Fibroblast of skin of scalp (primary cell): Measurements from ENCODE around the gene RAPGEF4.
A peak's percentile ranks its signal among the peaks of the same experiment; 100 is the strongest.

Experiments
- DNase-seq: peaks from one replicate; pipeline ENCODE4 v3.0.0-alpha.2; 2013

Gene RAPGEF4

DNA sequence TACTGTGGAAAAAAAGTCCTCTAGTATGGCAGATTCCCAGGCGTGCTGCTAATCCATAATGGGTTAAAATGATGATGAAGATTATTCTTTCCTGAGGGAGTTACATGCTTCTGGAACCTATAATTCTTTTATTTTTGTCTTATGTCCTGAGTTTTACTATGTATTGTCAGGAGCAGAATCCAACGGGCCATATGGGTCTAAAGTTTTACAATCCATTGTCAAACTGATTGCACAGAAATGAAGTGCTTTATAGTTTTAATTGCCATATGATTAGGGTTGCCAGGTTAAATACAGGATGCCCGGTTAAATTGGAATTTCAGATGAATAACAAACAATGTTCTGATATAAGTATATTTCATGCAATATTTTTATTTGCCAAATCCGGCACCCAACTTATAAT lies 239.1 kb downstream of the RAPGEF4 start:
- no peak for DNase-seq

DNA sequence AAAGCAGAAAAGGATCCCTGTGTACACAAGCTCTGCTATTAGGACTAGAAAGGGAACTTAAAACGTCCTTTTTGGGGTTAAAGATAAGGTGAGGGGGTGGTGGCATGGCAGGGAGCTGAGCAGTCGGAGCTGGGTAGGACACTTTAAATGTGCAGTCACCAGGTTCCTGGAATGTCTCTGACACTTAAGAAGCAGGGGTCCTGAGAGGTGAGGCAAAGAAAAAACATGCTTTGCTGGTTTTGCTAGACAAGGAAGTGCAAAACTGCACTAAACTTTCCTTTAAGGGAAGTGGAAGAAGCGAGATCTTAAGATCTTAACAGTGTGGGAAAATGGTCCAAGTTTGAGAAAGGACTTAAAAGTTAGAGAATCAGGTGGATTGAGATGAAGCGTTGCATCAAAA lies 240.5 kb downstream of the RAPGEF4 start:
- DNase-seq: no peak

DNA sequence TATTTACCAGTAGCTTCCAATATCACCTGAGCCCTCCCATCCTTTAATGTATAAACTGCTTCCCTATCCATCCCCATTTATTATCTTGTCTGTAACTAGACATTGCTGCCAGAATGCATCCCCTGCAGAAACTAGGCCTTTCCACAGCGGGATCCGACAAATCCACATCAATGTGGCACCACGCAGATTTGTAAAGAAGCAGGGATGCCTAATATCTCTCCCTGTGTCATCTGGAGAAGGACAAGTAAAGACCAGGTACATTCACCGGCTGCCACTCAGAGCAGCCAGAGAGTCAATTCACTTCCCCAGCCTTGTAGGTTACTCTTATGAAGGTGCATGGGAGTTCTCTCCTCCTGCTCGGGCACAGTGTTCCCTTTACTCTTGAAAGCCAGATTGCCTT lies 241.2 kb downstream of the RAPGEF4 start:
- DNase-seq: no peak

DNA sequence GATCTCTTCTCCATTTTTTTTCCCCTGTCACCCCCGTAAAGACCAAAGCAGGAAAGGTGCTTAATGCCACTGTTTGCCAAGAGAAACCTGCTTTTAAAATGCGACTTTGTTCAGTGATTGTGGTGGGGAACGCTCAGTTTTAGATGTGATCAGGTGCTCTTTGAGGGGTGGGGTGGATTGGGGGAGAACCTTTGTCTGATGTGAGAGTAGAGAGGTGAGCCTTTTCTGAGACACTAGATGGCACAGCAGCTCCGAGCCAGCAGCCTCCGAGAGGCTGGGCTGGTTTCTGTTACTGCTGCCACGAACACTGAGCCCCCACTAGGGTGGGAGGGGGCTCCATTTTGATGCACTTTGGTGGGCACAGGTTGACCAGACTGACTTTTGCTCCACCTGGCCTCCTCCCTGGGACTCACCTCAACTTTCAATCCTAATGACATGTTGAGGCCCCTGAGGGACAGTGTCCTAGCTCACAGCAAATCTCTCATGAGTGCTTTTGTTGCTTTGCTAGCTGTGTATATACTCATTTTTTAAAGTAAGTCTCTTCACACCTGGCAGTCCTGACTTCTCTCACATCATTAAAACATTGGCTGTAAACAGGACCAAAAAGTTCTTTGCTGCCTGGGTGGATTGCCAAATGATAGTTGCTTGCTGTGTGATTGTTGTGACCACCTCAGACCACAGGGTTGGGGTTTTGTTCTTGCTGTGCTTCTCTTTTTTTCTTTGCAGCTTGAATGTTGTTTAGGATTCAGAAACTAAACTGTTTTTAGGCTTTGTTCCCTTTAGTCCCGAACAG lies 241.8 kb downstream of the RAPGEF4 start:
- DNase-seq: no peak

DNA sequence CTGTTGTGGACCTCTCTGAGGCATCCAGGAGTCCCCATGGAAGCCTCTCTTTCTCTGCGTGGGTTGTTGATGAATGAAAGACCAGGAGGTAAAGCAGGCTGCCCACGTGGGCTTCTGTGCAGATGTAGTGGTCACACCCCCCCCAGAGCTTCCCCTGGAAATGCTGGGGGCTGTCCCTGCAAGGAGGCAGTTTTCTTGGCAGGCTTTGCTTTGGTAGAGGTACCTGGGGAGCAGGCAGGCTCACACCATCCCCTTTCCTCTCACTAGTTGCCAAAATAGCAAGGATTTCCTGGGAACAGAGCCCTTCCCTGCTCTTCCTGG lies 242.4 kb downstream of the RAPGEF4 start:
- DNase-seq: no peak

DNA sequence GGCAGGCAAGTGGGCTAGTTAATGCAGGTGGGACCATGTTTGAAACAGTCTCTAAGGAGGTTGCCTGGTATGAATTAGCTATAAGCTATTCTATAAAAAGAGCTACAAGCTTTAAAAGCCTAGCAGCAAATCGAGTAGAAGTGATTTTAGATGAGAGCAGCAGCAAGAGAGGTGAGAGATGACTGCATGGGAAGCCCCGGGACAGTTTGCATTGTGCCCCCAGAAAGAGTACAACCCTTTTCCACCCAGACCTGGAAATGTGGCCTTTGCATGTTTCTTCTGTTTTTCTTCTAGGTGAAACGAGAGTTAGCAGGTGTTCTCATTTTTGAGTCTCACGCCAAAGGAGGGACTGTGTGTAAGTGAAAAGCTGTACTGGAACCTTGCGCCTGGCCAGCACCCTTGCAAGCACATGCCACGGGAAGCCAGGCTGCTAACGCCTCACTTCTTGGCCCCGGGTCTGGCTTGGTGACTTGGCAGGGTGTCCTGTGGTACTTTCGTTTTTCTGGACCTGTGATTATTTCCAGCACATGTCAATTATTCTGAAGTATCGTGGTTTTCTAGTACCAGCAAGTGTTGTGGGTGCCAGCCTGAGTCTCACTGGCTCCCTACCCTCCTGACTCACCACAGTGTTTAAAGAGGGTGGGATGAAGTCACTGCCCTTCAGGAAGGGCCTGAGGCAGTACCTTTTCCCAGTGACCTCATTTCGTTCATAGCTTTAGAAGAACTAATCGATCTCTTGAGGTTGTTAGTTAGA lies 249.7 kb downstream of the RAPGEF4 start:
- no peak for DNase-seq

DNA sequence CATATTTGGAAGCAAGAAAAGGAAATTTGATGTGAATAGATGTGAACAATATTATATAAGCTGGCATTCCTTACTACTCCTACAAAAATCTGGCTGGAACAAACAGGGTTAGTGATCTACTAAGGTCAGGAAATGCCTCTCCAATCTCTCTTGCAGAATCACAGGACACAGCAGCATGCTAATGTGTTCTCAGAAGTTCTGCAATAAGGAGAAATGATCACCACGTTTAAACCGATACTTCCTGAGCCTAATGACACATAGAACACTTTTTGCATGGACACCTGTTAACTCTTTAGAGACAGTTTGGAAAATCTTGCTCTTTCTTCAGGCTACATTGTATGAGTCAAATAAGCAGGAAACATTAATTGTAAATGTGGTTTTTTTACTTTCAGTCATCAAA lies 250.4 kb downstream of the RAPGEF4 start:
- DNase-seq: no peak

DNA sequence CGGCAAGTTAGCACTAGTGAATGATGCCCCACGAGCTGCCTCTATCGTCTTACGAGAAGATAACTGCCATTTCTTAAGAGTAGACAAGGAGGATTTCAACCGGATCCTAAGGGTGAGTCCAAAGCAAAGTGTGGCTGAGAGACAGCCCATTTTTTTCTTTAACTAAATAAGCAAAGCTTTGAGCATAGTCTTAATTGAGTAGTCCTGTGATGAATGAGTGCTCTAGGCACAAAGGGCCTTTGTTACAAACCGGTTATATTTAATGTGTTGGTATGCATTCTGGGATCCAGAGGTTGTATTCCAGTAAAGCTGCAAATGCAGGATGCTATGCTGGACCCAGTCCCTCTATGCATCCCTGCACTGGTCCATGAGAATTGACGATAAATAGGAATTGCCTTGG lies 253.1 kb downstream of the RAPGEF4 start:
- no peak for DNase-seq

DNA sequence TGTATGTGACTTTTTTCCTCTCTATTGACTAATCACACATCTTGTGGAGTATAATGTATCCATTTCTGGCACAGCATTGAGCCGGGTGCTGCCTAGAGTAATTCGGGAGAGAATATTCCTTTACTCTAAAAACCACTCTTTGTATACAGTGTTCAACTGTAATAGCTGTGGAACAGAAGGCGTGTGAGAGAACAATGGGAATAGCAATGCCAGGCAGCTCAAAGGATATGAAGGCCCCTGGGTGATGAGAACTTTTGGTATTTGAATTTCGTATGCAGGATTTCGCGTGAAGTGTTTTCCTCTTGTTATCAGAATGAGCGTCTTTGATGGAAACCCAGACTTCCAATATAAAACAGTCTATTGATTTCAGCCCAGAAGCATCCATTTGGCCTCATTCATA lies 255.4 kb downstream of the RAPGEF4 start:
- no peak for DNase-seq

DNA sequence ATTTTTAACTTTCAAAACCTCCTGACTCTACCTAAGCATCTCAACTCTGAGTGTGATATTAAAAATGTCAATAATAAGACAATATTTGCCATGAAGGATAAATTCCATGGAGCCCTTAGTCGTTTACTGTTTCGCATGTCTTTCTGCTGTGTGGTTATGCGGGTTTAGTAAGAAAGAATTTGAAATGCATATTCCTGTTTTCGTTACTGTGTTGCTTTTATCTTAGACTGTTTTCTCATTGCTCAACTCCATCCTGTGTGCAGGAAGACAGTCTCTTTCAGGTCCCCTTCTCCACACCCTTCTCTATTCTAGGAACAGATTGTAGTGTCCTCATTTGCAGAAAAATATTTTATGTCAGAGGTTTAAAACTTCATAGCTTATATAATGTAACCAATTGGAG lies 257.5 kb downstream of the RAPGEF4 start:
- DNase-seq: no peak

DNA sequence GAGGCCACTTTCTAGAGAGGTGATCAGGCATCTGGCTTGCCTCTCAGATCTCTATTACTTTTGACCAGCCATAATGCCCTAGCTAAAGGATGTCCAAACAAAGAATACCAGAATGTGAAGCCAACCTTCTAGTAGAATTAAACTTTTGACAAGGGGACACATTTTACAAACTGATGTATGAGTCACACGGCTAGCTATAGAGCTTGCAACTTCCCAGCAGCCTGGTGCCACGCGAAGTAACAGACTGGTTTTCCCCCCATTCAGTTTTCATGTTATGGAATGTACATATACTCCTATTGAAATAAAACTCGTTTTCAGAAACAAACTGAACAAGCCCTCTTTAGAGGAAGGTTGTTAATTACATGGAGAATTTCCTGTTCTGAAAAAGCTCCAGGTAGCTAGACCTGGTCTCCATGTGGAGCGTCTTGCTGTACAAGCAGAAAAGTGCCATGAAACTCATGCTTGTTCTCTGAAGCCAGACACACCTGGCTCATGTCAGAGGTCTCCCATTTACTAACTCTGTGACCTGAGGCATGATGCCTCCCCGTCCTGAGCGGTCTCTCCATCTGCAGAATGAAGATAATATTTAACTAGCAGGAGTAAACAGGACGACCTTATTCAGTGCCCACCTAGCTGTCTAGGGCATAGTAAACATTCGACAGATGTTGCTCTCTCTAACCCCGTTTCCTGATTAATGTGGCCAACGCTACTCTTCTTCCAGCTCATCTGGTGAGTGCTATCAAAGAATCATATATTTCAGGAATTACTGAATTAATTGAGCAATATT lies 258.5 kb downstream of the RAPGEF4 start:
- peak; percentile 31 for DNase-seq

DNA sequence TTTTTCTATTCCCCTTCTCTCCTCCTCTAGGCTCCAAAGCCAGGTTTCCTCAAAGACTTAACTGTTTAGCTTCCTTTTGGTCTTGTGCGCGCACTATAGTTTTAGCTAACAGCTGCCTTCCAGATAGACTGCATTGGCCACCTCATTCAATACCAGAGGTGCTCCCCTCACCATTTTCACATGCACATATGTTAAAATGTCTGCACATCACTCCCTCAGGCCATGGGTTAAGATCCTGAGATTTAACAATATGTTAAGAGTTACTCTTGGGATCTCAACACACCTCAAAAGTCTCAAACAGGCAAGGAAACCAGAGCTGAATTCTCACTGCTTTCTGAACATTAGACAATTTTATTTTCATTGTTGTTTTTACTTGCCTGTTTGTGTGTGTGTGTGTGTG lies 259.2 kb downstream of the RAPGEF4 start:
- DNase-seq: no peak

DNA sequence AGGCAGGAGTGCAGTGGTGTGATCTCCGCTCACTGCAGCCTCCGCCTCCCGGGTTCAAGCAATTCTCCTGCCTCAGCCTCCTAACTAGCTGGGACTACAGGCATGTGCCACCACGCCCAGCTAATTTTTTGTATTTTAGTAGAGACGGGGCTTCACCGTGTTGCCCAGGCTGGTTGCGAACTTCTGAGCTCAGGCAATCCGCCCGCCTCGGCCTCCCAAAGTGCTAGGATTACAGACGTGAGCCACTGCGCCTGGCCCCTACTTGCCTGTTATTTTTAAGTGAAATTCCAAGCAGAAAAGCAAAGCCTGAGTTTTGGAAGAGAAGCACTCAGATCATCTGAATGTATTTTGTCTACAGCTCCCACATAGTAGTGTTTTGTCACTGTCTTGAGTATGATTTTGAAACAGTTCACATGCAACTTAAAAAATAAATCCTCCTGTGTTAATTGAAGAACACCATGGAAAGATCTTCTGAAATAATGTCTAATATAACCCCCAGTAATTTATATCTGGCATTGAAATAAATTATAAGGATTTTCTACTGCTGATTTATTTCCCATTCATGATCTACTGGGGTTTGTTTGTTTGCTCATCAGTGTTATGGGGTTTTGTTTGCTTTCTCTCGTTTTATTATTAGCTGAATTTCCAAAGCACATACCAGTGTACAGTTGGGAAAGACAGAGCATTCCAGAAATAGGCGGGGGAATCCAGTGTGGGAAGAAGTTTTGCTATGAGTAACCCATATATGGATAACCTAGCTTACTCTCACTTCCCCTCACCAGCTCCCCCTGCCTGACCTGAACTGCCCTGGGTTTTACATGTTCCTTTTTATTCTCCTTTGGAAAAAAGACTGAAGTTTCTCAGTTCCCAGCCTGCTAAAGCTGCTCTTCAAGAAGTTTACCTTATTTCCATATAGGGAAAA lies 259.9 kb downstream of the RAPGEF4 start:
- DNase-seq: peak; percentile 97

DNA sequence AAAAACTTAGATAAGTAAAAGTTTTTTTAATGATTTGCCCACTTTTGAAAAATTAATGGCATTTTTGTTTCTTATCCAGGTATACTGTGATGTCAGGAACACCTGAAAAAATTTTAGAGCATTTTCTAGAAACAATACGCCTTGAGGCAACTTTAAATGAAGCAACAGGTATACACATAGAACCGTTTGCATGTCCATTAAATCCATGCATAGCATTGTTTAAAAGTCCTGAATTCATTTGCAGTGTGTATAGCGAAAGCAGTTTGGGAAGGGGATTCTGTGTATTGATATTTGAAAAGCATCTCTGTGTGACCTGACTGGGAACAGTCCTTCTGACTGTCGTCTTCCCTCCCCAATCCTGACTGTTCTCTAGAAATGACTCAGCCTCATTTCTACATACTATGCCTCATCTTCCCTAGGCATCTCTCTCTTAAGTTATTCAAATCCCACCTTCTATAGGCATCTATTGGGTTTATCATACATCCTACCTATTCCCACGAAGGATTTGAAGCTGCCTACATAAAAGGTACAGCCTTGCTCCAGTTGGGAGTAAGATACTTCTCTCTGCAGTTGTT lies 260.8 kb downstream of the RAPGEF4 start:
- DNase-seq: peak; percentile 49

DNA sequence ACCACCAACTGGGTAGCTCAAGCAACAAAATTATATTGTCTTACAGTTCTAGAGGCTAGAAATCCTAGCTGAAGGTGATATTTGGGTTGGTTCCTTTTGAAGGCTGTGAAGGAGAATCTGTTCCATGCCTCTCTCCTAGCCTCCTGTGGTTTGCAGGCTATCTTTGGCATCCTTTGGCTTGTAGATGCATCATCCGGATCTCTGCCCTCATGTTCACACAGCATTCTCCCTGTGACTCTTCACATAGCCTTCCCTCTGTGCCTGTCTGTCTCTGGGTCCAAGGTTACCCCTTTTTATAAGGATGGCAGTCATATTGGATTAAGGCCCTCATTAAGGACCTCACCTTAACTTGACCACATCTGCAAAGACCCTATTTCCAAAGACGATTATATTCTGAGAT lies 261.4 kb downstream of the RAPGEF4 start:
- DNase-seq: peak; percentile 32

DNA sequence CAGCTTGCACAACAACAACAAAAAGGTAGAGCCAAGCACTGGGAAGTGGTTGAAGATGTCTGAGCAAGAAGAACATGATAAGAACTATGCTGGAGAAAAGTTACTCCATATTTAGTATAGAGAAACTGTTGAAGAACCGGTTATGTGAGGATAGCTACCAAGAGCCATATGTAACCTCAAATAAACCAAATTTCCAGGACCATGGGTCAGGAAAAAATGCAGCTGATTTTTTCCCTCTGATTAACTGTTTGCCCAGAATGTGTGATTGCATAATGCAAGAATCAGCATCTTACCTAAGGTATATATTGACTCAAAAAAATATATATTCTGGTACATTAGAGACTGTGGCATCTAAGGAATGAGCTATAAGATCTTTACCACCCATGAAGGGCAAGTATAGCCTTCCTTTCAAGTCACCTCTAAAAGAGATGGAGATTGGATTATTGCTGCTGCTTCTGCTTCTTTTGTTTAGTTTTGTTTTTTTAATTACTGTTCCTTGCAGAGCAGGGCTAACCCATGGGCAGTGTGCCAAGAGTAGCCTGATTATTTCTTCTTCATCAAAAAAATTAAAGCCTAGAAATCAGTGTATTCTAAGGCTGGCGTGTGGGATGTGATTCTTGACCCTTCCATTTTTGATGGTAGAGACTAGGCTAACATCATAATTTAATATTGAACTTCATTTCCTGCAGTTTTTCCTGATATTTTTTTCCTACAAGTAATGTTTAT lies 263.1 kb downstream of the RAPGEF4 start:
- peak; percentile 44 for DNase-seq

DNA sequence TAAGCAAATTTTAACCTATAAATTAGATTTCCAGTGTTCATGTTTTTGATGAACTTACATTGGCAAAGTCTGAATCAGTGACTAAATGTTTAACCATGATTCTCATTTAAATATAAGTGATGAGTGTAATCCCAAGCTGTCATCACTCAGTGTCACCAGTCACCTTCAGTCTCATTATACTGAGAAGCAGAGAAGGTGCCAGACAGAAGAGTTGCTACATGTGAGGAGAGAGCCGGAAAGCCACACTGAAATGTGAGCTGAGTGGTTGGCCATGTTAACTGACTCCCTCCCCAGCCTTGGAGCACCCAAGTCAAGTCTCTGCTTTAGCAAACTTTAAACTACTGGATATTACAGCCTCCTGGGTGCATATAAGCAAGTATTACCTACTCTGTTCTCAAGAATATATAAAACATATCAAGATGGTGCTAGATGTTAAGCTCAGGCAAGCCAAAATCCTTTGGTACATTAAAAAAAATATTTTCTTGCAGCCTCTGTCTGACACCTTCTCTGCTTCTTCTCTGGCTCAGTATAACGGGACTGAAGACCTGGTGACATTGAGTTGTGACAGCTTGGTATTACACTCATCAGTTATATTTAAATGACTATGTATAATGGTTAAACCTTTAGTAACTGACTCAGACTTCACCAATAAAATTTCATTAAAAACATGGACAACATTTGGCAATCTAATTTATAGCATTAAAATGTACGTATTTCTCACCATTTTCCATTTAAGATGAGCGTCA lies 264.2 kb downstream of the RAPGEF4 start:
- DNase-seq: peak; percentile 42

DNA sequence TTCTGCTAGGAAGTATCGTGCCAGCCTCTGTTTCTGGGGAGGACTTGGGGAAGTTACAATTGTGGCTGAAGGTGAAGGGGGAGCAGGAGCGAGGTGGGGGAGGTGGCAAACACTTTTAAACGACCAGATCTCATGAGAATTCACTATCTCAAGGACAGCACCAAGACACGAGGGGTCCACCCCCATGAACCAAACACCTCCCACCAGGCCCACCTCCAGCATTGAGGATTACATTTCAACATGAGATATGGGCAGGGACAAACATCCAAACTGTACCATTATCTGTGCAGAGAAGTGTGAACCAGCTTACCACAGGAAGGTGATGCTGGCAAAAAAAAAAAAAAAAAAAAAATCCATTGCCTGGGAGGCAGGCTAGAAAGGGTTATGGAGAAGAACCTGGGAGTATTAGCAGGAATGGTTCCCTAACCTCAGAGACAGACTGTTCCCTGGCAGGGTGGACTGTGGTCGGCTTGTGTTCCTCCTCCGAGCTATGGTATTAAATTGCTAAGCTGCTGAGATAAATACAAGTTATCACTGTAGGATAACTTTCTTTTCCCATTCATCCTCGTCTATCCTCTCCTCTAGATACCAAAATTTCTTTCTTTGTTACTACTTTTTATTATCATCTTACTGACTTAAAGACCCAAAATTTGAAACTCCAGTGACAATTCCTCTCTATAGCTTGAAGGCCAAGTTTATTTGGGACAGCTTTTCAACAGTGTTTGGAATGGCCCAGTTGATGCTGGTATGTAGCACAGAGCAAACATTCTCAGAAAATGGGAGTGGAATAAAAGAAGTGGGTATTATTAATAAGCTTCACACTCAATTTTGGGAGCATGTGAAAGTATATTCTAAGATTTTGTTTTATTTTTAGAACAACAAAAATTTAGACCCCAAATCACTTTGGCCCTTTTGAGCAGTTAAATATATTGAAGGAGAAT lies 266.3 kb downstream of the RAPGEF4 start:
- DNase-seq: no peak
